ENCODE measurements around the gene GCK. TPM values are rescaled to one million over a fixed set of nuclear protein-coding genes. Genes with fewer than 3 reads are reported as not detected.

The GCK gene
- total RNA-seq, 1 experiment from 2014 or later, result not detected

- H3K9me3 ChIP-seq (ENCODE audit: low read depth, low read length, poor library complexity, severe bottlenecking), result no peaks in the 10 kb centered on the region
- DNase-seq (ENCODE audit: low spot score), result no peak
- peaks cover 7% of the 10 kb centered on the region for H3K4me1 ChIP-seq (ENCODE audit: insufficient read depth, low read length, poor library complexity, severe bottlenecking)
- no peak for TF ChIP-seq CTCF (conservative IDR thresholded peaks at IDR 0.05; ENCODE audit: low read depth, low read length)
- TF ChIP-seq EZH2 (IDR thresholded peaks at IDR 0.05; ENCODE audit: borderline replicate concordance, low read depth, low read length, poor library complexity, severe bottlenecking), result no peak
- no peaks in the 10 kb centered on the region for H3K27me3 ChIP-seq (replicated peaks; ENCODE audit: insufficient read depth, low read depth, low read length, poor library complexity)
- no peaks in the 10 kb centered on the region for H3K36me3 ChIP-seq (ENCODE audit: insufficient read depth, low read length, poor library complexity, severe bottlenecking)
- POLR2A ChIA-PET (ENCODE audit: low non-redundant PET), result no interaction called here
- BruUV-seq (replicated peaks), result no TSS peak
- intact Hi-C loops (cut with micrococcal nuclease; ENCODE audit: unreplicated experiment), result no loop called here
- H3K27ac ChIP-seq (ENCODE audit: low read depth, low read length, poor library complexity, severe bottlenecking), result no peak overlapping the region
- no peak overlapping the region for H3K4me3 ChIP-seq (ENCODE audit: low read depth, low read length, poor library complexity, severe bottlenecking)
- CTCF ChIA-PET, result no interaction called here
Measured at GRCh38 chr7:44216521-44217222, 27.4 kb upstream of the GCK start.

- Histone ChIP-seq H3K27ac (ENCODE audit: low read depth, low read length, poor library complexity, severe bottlenecking) (no peak overlapping the region), H3K27me3 (replicated peaks; ENCODE audit: insufficient read depth, low read depth, low read length, poor library complexity) (no peaks in the 10 kb centered on the region), H3K4me3 (ENCODE audit: low read depth, low read length, poor library complexity, severe bottlenecking) (no peak overlapping the region), H3K9me3 (ENCODE audit: low read depth, low read length, poor library complexity, severe bottlenecking) (no peaks in the 10 kb centered on the region), H3K36me3 (ENCODE audit: insufficient read depth, low read length, poor library complexity, severe bottlenecking) (peaks cover 3% of the 10 kb centered on the region), H3K4me1 (ENCODE audit: insufficient read depth, low read length, poor library complexity, severe bottlenecking) (peaks cover 7% of the 10 kb centered on the region)
- no TSS peak for BruUV-seq (replicated peaks)
- DNase-seq (ENCODE audit: low spot score), result no peak
- ChIA-PET CTCF (no interaction called here), POLR2A (ENCODE audit: low non-redundant PET) (no interaction called here)
- intact Hi-C loops (cut with micrococcal nuclease; ENCODE audit: unreplicated experiment), result no loop called here
- TF ChIP-seq CTCF (conservative IDR thresholded peaks at IDR 0.05; ENCODE audit: low read depth, low read length) (no peak), EZH2 (IDR thresholded peaks at IDR 0.05; ENCODE audit: borderline replicate concordance, low read depth, low read length, poor library complexity, severe bottlenecking) (no peak)
Measured at GRCh38 chr7:44216019-44216418, 26.8 kb upstream of the GCK start.

GRCh38 chr7:44215531-44215930 is 26.3 kb upstream of the GCK start:
- H3K27ac ChIP-seq (ENCODE audit: low read depth, low read length, poor library complexity, severe bottlenecking), result no peak overlapping the region
- no peaks in the 10 kb centered on the region for H3K27me3 ChIP-seq (replicated peaks; ENCODE audit: insufficient read depth, low read depth, low read length, poor library complexity)
- TF ChIP-seq CTCF (conservative IDR thresholded peaks at IDR 0.05; ENCODE audit: low read depth, low read length) (no peak), EZH2 (IDR thresholded peaks at IDR 0.05; ENCODE audit: borderline replicate concordance, low read depth, low read length, poor library complexity, severe bottlenecking) (no peak)
- H3K4me1 ChIP-seq (ENCODE audit: insufficient read depth, low read length, poor library complexity, severe bottlenecking), result peaks cover 7% of the 10 kb centered on the region
- intact Hi-C loops (cut with micrococcal nuclease; ENCODE audit: unreplicated experiment), result no loop called here
- no peak overlapping the region for H3K4me3 ChIP-seq (ENCODE audit: low read depth, low read length, poor library complexity, severe bottlenecking)
- DNase-seq (ENCODE audit: low spot score), result no peak
- H3K36me3 ChIP-seq (ENCODE audit: insufficient read depth, low read length, poor library complexity, severe bottlenecking), result peaks cover 6% of the 10 kb centered on the region
- no peaks in the 10 kb centered on the region for H3K9me3 ChIP-seq (ENCODE audit: low read depth, low read length, poor library complexity, severe bottlenecking)
- CTCF ChIA-PET, result no interaction called here
- POLR2A ChIA-PET (ENCODE audit: low non-redundant PET), result no interaction called here
- BruUV-seq (replicated peaks), result no TSS peak
